GM12875 (cell line): Measurements from ENCODE around the gene MEOX1.
A peak's percentile ranks its signal among the peaks of the same experiment; 100 is the strongest.
"Not testable (repeated sequence)": the region's sequence is repeated elsewhere in the genome, so short reads cannot be mapped to it uniquely, and the experiment has no call there.

ENCODE experiments used
- H3K4me3 ChIP-seq: one replicate; pipeline ENCODE4 v1.5.1; 2011; ENCODE audit warnings: low read depth, low read length, control low read depth
- CTCF ChIP-seq: IDR thresholded peaks from 2 replicates; pipeline ENCODE4 v1.5.1; 2011; ENCODE audit warnings: low read depth, mild to moderate bottlenecking, control low read depth, inconsistent platforms, low read length, moderate library complexity, borderline replicate concordance; ENCODE audit not compliant: insufficient read depth

Gene MEOX1

GRCh38 chr17:43694081-43694870 lies 32.6 kb upstream of the MEOX1 start:
- H3K4me3 ChIP-seq, result no peak overlapping the region
- TF ChIP-seq CTCF, result peak; percentile 74

DNA sequence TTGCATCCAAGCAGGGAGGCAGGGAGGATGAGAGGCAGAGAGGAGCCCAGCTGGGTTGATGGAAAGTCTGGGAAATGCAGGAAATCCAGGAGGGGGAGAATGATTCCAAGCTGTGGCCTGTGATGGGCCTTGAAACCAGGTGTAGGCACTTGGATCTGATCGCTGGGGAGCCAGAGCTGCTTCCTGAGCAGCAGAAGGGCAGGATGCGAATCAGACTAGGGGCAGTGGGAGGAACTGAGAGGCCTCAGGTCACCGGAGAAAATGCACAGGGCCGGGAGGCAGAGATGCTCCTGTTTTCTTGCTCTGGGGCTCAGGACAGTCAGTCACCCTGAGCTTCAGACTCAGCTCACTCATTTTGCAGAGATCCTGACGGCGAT lies 29.6 kb upstream of the MEOX1 start:
- no peak for TF ChIP-seq CTCF
- H3K4me3 ChIP-seq, result no peak overlapping the region

DNA sequence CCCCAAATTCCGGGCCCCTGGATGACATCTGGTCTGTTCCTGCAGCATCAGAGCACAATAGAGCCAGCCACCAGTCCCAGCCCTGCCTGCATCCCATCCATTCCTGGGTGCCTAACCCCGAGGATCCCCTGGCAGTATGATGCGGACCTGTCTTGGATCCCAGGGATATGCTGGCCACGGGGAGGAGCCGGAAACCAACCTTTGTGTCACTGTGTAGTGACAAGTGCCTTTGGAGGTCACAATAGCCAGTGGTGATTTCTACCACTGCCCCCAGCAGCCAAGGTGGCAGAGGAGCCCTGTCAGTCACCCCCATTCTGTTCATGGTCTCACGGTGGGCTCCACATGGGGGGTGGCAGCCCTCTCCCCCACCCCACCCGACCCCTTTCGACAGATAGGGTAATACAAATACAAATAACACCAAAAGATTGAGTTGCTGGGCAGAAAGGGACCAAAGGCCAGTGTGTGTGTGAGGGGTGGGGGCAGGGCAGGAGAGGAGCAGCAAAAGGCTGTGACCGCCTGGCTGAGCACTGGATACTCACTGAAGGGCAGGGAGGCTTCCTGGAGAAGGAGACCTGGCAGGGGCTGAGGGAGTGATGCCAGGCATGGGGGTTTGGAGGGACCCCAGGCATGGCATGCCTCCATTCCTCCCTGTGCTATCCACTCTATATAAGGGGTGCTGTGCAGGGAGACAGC lies 29.0 kb upstream of the MEOX1 start:
- no peak for TF ChIP-seq CTCF
- no peak overlapping the region for H3K4me3 ChIP-seq

- H3K4me3 ChIP-seq, result no peak overlapping the region
- no peak for TF ChIP-seq CTCF
These were observed 28.1 kb upstream of the MEOX1 start for GRCh38 chr17:43689814-43690213.

DNA sequence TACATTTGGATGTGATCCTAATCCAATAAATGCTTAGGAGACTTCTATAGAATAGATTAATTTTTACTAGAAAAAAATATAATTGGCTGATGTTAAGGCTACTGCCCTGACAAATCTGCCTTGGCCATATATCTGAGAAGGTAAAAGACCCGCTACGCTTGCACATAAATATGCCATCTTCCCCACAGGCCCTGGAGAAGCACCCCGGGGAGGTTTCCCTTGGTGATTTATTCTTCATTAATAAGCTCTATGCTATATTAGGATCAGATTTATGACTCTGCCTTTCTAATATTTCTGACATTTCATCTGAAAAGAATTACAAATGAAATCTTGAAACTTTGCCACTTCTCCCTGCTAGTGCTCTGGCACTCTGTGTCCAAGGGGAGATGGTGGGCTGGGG lies 27.4 kb upstream of the MEOX1 start:
- H3K4me3 ChIP-seq, result no peak overlapping the region
- TF ChIP-seq CTCF, result no peak

- not testable (repeated sequence) for H3K4me3 ChIP-seq
These were observed 25.2 kb upstream of the MEOX1 start for GRCh38 chr17:43686957-43687356.

GRCh38 chr17:43683928-43684653 lies 22.4 kb upstream of the MEOX1 start:
- no peak for TF ChIP-seq CTCF

More at GRCh38 chr17:43683928-43684653, 22.4 kb upstream of the MEOX1 start:
- H3K4me3 ChIP-seq, result no peak overlapping the region
